Testis (tissue), 2 donors: ENCODE measurements around the gene SWAP70.

Experiments
- CTCF ChIP-seq, 3 experiments: fragments of 450-650 bp in 2 of 3; fragments of 200-600 bp in 1 of 3; sonication (generic) in 1 of 3; IDR thresholded peaks; one replicate each; pipeline ENCODE4 v1.5.1; 2016 to 2019; ENCODE audit warnings: antibody characterized with exemption in 3 of 3, mild to moderate bottlenecking in 2 of 3, moderate library complexity in 1 of 3
- POLR2A ChIP-seq: fragments of 450-650 bp; IDR thresholded peaks from one replicate; pipeline ENCODE4 v1.6.1; 2017; ENCODE audit warnings: antibody characterized with exemption, mild to moderate bottlenecking, moderate library complexity

- no peak for TF ChIP-seq CTCF (IDR thresholded peaks at IDR 0.05)
- no peak for TF ChIP-seq POLR2A
Measured at GRCh38 chr11:9762531-9762930, 98.7 kb downstream of the SWAP70 start.
